GM18526 (cell line): Measurements from ENCODE around the gene YTHDF1.

Experiments
- POLR2A ChIP-seq: IDR thresholded peaks from 3 replicates; pipeline ENCODE4 v1.6.1; 2011; ENCODE audit not compliant: insufficient read length; ENCODE audit errors: extremely low read depth

YTHDF1 gene

DNA sequence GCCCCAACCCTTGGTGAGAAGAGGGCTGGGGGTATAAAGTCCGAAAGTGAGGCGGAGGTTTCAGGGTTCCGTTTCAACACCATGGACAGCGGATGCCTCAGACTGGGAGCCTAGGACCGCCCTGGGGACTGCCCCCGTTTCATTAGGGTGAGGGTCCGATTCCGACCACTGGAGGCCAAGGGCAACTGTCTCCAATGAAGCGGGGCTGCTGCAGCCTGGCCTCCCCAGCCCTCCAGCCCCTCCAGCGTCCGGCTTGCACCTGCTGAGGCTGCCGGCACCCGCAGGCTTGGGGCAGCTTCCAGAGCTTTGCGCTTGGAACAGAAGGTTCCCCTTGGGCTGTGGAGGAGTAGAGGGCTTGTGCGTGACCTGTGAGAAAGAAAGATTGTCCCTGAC is 39.9 kb downstream of the YTHDF1 start:
- TF ChIP-seq POLR2A: no peak

DNA sequence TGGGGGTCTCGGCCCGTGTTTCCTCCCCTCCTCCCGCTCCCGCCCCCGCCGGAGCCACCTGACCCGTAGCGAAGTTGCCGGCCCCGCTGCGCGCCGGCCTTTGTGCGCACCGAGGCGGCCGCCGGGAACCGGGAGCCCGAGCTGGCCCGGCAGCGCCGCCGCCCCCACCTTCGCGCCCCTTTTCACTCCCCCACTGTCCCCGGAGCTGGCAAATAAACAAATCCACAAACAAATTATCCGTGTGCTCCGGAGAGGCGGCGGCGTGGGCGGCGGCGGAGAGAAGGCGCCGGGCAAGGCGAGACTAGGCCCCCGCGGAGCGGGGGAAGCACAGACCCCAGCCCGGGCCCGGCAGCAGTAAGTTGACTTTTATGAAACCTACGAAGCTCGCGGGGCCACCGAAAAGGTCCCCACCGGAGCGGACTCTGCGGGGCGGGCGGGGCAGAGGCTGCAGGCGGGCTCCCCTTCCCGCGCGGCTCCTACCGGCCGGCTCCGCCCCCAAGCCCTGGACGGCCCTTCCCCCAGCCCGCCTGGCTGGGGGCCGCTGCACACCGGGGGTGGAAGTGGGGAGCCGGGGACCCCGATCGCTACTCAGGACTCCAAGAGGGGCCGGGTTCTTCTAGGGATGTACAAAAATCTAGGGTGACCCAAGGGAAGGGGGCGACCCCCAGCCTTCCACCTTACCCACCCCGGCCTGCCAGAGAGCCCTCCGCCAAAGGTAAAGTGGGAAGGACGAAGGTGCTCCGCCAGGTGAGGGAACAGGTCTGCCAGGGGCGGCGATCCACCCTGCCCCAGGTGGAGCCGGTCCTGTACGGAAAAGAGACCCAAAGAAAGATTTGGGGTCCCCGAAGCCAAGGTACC is 40.7 kb downstream of the YTHDF1 start:
- no peak for TF ChIP-seq POLR2A

DNA sequence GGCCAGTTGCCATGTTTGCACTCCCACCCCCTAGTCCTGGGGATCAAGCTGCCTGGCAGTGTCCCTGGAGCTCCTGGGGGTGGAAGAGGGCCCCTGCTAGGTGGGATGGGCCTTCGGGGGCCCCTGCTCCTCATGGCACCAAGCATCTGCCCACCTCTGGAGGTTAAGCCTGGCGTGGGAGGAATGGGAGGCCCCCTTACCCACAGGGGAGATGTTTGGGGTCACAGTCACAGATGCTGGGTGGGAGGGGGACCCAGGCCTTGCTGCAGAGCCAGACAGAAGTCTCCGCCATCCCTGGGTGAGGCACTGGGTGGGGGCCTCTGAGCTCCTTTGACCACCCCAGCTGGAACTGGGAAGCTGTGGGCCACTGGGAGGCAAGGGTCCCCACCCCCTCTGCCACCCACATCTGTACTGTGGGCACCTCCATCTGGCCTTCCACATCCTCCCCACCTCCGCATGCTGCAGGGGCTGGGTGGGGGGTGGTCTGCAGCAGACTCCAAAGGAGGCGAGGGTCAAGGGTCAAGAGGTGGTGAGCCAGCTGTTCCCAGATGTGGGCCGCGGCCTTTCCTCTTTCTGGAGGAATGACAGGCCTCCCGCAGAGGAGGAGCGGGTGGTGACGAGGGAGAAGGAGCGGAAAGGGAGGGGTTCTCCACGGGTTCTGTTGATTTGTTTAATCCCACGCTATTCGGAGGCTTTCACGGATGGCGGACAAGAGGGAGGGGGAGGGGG is 41.5 kb downstream of the YTHDF1 start:
- no peak for TF ChIP-seq POLR2A

DNA sequence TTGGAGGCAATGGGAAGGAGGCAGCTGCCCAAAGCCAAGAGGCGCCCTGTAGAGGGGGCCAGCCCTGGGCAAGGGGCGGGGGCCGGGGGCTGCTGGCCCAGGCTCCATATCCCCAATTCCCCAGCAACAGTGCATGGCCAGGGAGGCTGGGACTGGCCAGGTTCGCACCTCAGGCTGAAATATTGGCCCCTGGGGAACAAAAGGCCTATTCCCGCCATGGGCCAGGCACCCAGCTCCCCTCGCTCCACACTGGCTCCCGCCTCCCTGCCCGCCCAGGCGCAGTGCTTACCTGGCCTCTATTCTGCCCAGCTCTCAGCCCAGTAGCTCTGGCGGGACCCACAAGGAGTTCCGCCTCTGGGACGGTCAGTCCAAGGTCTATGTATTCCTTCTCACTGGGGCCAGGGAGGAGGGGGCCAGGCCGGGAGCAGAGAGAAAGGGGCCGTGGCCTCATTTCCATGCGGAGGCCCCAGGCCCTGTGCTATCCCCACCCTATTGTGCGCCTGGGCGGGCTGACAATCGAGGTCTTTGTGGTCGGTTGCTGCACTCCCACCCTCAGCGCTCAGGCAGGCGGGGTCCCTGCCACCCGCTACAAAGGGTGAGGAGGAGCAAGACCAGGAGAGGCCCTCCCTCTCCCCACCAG is 42.3 kb downstream of the YTHDF1 start:
- TF ChIP-seq POLR2A: no peak

DNA sequence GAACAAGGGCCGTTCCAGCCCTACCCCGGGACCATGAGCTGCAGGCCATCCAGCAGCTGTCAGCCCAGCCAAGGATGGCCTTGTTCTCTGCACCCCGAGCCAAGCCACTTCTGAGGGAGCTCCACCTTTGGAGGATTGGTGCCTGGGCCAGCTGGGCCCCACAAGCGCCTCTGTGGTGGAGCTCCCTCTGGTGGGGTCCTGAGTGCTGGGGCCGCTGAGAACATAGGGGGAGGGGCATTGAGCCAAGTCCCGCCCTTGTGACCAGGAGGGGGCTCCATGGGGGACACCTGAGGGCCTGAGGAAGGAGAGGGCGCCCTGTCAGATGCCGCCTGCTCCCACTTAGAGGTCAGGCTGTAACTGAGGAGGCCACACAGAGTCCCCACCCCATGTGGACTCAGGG is 43.2 kb downstream of the YTHDF1 start:
- TF ChIP-seq POLR2A: no peak

DNA sequence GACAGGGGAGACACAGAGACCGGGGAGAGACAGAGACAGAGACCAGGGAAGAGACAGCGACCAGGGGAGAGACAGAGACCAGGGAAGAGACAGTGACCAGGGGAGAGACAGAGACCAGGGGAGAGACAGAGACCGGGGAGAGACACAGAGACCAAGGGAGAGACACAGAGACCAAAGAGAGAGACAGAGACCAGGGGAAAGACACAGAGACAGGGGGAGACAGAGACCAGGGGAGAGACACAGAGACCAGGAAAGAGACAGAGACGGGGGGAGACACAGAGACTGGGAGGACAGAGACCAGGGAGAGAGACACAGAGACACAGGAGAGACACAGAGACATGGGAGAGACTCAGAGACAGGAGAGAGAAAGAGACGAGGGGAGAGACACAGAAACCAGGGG is 43.9 kb downstream of the YTHDF1 start:
- TF ChIP-seq POLR2A: no peak

DNA sequence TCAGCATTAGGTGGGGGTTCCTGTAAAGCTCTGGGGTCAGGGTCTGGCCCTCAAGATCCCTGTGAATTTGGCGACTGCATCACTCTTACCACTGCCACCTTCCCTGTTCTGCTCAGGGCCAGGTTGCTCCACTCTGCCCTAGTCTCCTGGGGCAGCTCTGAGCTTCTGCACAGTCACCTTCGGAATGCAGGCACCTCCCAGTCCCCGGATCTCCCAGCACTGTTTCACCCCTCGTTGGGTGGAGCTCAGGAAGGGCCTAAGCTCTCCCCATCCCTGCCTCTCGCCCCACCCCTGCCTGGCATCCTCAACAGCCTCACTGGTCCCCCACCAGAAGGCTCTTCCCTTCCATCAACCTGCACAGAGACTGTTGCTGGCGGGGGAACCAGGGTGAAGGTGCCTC is 46.2 kb downstream of the YTHDF1 start:
- TF ChIP-seq POLR2A: no peak

DNA sequence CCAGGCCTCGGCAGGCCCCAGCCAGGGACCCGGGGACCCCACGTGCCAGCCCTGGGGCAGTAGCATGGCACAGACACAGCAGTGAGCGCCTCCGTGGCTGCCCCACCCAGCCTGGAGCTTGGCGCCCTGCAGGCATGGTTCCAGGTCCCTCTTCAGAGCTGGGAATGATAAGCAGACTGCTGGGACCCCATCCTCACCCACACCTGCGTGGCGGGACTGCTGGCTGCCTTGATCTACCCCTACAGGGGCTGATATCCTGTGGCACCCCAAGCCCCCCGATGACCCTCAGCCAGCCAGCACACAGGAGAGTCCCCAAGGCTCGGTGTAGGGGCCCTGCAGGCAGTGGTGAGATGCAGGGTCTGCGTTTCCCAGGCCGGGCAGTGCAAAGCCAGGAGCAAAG is 47.1 kb downstream of the YTHDF1 start:
- TF ChIP-seq POLR2A: no peak

DNA sequence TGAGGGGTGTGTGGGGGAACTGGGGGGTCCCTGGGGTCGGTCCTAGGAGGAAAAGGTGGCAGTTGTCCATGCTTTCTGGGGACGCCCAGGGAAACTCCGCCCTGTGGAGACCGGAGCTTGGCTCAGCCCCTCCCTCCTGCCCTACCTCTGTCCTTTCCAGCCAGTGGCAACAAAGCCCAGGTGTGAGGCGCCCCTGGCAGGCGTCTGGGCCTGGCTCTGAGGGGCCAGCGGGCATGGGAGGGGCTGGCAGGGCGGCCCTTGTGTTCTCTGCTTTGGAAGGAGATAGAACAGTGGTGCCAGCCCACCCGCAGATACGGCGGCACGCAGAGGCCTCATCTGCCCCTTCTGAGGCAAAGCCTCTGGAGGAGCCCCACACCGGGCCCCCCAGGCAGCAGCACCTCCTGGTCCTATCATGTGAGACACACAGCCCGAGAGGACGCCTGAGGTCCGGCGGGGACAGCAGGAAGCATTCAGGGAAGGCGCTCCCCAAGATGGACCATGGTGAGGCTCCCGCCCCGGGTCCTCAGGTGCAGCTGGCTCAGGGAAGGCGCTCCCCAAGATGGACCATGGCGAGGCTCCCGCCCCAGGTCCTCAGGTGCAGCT is 47.9 kb downstream of the YTHDF1 start:
- TF ChIP-seq POLR2A: no peak

DNA sequence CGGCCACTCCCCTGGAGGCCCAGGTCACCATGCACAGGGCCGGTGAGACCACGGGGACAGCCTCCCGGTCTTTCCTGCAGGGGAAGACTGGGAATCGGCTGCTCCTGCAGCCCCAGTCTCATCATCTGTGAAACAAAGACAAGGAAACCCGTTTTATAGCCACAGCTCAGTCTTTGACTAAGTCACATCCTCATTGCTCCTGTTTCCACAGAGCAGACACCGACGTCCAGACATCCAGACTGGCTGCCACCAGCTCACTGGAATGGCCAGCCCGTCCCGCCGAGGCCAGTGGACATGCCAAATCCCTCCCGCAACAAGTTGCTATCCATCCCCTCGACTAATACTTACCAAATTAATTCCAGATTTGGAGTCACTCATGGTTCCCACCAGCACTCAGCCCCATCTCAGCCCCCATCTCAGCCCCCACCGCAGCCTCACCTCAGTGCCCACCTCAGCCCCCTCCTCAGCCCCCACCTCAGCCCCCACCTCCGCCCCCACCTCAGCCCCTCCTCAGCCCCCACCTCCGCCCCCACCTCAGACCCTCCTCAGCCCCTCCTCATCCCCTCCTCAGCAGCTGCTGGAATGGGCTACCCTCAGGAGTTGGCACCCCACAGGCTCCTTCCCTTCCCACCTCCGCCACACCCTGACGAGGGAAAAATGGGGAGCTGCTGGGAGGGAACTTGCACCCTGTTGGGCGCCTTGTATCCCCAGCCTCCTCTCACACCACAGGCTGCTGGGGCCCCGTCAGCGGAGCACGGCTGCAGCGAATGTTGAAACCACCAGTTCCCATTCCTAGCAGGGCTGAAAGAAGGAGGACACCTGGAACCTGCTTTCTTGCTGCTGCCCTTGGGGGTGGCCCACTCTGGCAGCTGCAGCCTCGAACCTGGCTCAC is 48.7 kb downstream of the YTHDF1 start:
- no peak for TF ChIP-seq POLR2A

DNA sequence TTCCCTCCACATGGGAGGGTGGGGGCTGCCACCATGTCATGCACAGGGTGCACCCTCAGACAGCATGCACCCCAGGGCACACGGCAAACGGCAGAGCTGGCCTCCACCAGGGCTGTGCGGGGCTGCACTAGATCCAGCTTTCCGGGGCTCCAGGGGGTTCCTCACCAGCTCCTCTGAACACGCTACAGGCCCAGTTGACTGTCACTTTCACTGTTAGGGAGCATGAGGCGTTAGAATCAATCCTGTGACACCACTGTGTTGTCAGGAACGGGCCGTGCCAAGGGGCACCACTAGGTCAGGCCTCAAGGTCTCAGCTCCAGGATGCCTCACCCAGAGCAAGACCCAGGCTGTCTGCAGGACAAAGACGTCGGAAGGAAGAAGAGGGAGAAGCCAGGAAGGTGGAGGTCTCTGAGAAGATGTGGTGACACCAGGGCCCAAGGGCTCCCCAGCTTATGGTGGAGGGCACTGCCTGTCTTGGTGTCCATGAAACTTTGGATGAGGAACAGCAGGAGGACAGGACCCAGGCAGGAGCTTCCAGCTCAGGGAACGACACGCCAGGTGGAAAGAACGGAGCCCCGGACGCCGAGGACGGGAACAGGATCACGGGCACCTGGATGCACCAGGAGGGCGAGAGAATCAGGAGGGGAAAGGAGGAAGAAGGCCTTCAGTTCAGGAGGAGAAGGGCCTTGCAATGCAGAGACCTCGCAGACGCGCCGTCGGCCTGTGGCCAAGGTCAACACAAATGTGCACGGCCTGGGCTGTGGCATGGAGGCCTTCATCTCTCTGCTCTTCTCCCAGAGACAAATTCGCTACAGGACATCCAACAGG is 49.5 kb downstream of the YTHDF1 start:
- no peak for TF ChIP-seq POLR2A

DNA sequence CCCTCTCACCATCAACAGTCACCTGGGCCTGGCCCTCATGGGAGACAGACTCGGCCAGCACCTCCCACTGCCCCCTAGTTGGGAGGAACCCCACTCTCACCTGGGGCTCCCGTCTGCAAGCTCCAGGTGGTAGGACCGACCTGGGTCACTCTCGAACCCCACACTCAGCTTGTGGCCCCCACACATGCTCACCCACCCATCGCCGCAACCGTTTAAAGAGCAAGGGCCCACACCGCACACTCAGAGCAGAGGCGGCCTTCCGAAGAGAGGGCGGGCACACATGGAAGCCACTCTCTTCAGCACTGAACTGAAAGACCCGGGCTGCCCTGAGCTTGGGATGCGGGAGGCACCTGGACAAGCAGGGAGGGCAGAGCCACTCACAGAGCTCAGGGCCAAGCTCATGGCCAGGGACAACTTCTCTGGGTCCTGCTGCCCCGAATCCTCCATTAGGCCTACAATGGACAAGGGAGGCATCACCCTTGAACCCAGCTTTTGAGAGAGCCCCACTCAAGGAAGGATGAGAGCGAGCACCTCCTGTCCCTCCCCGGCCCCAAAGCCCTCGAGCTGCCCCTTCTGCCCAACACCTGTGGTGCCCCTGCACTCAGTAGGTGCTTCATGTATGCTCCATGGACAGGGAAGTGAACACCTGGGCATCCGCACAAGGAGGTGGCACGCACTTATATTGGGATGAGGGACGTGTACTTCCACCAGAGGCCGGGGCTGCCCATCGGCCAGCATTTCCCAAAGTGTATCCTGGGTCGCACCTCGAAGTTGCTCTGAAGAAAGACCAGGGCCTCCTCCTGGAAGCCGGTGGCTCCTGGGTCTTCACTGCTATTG is 50.4 kb downstream of the YTHDF1 start:
- TF ChIP-seq POLR2A: no peak
